Sigmoid colon (tissue), 7 donors: Measurements from ENCODE around the gene CELSR2. TPM values are rescaled to one million over a fixed set of nuclear protein-coding genes. Genes with fewer than 3 reads are reported as not detected.

Experiments used
- DNase-seq: peaks from one replicate; pipeline ENCODE4 v3.0.0-alpha.2; 2019
- H3K27ac ChIP-seq, 4 donors: fragments of 200-600 bp; sonication (generic); one replicate each; pipeline ENCODE4 v1.5.1; 2016 to 2019; ENCODE audit warnings: mild to moderate bottlenecking in 1 of 4
- H3K27me3 ChIP-seq, 3 donors: fragments of 200-600 bp; sonication (generic); one replicate each; pipeline ENCODE4 v1.5.1; 2019; ENCODE audit warnings: mild to moderate bottlenecking in 1 of 3
- H3K36me3 ChIP-seq, 4 donors: fragments of 200-600 bp; sonication (generic); one replicate each; pipeline ENCODE4 v1.5.1; 2016 to 2019
- H3K4me1 ChIP-seq, 4 donors: fragments of 200-600 bp; sonication (generic); one replicate each; pipeline ENCODE4 v1.5.1; 2017 to 2019
- H3K4me3 ChIP-seq, 4 donors: fragments of 200-600 bp; sonication (generic); one replicate each; pipeline ENCODE4 v1.5.1; 2017 to 2019; ENCODE audit warnings: mild to moderate bottlenecking in 2 of 4, moderate library complexity in 1 of 4
- H3K9me3 ChIP-seq, 4 donors: fragments of 200-600 bp in 3 of 4; sonication (generic) in 3 of 4; one replicate each; pipeline versions ENCODE4 v1.5.1 to v1.6.1; 2013 to 2019
- EP300 ChIP-seq, 4 donors: sonication (generic); formaldehyde crosslinking; IDR thresholded peaks; one replicate each; pipeline ENCODE4 v1.6.1; 2017; ENCODE audit warnings: antibody characterized with exemption in 4 of 4
- POLR2A ChIP-seq, 2 donors: fragments of 450-650 bp; IDR thresholded peaks; one replicate each; pipeline ENCODE4 v1.6.1; 2016; ENCODE audit warnings: antibody characterized with exemption in 2 of 2, mild to moderate bottlenecking in 2 of 2, moderate library complexity in 2 of 2
- POLR2AphosphoS5 ChIP-seq, 4 donors: sonication (generic); formaldehyde crosslinking; IDR thresholded peaks; one replicate each; pipeline ENCODE4 v1.6.1; 2017; ENCODE audit warnings: antibody characterized with exemption in 4 of 4
- WGBS, 2 donors: extraction: QIAGEN DNeasy Blood & Tissue Kit; methylation state at CpG; one replicate each; pipeline ENCODE4 v1.1.7; 2013; 5-methylcytosine and 5-hydroxymethylcytosine counted together
- intact Hi-C: fragments of 100-400 bp; cut with DNase I; formaldehyde crosslinking; loops from one replicate; pipeline ENCODE4 v1.15.1; 2023
- polyA plus RNA-seq, 3 donors: library from polyadenylated mRNA; stranded (reverse); fragments of 200-250 nt; gene quantifications; one replicate each; pipeline ENCODE4 v1.2.3, GENCODE V29; 2013
- total RNA-seq, 4 donors: library from RNA; depleted of rRNA; stranded (reverse); fragments of >200 nt; gene quantifications; one replicate each; pipeline ENCODE4 v1.1.0, GENCODE V29; 2016
- TF ChIP-seq, protein P1 (sequence below), 4 experiments: fragments of 450-650 bp in 3 of 4; fragments of 200-600 bp in 1 of 4; IDR thresholded peaks; one replicate each; pipeline ENCODE4 v1.5.1; 2016 to 2019; ENCODE audit warnings: antibody characterized with exemption in 4 of 4, mild to moderate bottlenecking in 3 of 4, moderate library complexity in 2 of 4
- donor health status: healthy with polysubstance abuse.
- donor health status: Bipolar disorder and iron deficiency.
- donor health status: healthy.

The CELSR2 gene
- total and polyA plus RNA-seq, 7 donors = under 0.01 to 10.8 (median 3.6) TPM

DNA sequence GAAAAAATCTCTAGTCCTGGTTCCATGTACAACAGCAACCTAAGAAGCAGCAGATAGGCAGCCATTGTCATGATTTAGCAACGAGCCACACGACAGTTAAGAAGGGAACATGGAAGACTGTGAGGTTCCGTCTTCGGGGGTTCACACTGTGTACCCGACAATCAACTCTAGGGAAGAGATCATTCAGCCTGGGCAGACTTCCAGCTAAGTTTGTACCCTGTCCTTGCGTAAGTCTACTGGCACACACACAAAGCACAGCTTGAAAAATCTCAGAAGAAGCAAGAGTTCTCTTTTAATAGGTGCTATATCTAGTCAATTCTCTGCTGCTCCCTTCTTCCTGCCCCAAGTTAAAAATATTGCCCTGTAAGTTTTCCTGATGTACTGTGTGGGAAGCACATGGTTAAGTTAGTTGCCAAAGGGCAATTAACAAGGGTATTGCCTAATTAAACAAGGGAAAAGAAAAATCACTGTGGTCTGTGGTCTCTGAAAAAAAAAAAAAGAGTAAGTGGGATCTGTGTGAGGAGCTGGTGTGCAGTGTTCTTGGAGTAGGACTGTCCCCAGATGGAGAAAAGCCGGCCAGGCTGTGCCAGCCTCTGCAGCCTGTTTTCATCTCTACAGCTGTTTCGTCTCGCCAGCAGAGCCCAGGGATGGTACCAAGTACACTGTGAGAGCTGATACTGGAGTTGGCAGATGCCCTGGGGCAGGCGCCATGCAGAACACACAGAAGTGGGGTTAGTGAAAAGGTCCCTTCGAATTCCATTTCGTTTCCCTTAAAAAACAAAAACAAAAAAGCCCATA is 63.8 kb downstream of the CELSR2 start:
- no peak overlapping the region for H3K4me3 ChIP-seq
- 82 to 85% methylated on average over 12 of the region's 12 CpGs for WGBS, 2 donors
- TF ChIP-seq POLR2A (IDR thresholded peaks at IDR 0.05) (no peak), POLR2AphosphoS5 (IDR thresholded peaks at IDR 0.05) (no peak), EP300 (IDR thresholded peaks at IDR 0.05) (no peak)
- TF ChIP-seq, protein P1, sequence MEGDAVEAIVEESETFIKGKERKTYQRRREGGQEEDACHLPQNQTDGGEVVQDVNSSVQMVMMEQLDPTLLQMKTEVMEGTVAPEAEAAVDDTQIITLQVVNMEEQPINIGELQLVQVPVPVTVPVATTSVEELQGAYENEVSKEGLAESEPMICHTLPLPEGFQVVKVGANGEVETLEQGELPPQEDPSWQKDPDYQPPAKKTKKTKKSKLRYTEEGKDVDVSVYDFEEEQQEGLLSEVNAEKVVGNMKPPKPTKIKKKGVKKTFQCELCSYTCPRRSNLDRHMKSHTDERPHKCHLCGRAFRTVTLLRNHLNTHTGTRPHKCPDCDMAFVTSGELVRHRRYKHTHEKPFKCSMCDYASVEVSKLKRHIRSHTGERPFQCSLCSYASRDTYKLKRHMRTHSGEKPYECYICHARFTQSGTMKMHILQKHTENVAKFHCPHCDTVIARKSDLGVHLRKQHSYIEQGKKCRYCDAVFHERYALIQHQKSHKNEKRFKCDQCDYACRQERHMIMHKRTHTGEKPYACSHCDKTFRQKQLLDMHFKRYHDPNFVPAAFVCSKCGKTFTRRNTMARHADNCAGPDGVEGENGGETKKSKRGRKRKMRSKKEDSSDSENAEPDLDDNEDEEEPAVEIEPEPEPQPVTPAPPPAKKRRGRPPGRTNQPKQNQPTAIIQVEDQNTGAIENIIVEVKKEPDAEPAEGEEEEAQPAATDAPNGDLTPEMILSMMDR (IDR thresholded peaks at IDR 0.05) = no peak
- no peaks in the 10 kb centered on the region for H3K27me3 ChIP-seq
- H3K4me1 ChIP-seq = no peaks in the 10 kb centered on the region
- H3K9me3 ChIP-seq = no peaks in the 10 kb centered on the region
- intact Hi-C loops = no loop called here
- DNase-seq = peak; percentile 62
- peaks cover 13 to 61% (median 39%) of the 10 kb centered on the region in 4 donors for H3K36me3 ChIP-seq
- H3K27ac ChIP-seq = no peak overlapping the region

DNA sequence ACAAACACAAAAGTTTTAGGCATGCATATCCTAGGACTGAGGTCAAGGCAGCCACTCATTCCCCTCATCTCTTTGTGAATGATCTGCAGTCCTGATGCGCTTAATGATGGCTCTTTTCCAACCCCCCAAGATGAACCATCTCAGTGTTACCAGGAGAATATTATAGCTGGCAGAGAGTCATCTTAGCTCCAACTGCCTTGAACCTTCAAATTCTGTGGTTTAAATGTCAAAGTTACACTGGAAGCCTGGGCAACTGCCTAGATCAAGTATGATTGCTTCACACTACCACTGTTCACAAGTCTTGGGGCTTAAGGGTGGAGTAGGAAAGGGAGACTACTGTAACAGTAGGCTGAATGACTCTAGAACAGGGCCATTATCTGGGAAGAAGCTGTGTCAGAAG is 65.5 kb downstream of the CELSR2 start:
- Histone ChIP-seq H3K27me3 (no peaks in the 10 kb centered on the region), H3K4me3 (no peak overlapping the region), H3K27ac (no peak overlapping the region), H3K4me1 (no peaks in the 10 kb centered on the region), H3K9me3 (no peaks in the 10 kb centered on the region), H3K36me3 (peaks cover 20 to 78% (median 53%) of the 10 kb centered on the region in 4 donors)
- 96% methylated on average over 1 of the region's 1 CpG for WGBS, 2 donors
- intact Hi-C loops = no loop called here
- DNase-seq = no peak
- TF ChIP-seq EP300 (IDR thresholded peaks at IDR 0.05) = no peak
- TF ChIP-seq POLR2A (IDR thresholded peaks at IDR 0.05) = no peak
- TF ChIP-seq, protein P1 (IDR thresholded peaks at IDR 0.05) = no peak
- TF ChIP-seq POLR2AphosphoS5 (IDR thresholded peaks at IDR 0.05) = no peak

DNA sequence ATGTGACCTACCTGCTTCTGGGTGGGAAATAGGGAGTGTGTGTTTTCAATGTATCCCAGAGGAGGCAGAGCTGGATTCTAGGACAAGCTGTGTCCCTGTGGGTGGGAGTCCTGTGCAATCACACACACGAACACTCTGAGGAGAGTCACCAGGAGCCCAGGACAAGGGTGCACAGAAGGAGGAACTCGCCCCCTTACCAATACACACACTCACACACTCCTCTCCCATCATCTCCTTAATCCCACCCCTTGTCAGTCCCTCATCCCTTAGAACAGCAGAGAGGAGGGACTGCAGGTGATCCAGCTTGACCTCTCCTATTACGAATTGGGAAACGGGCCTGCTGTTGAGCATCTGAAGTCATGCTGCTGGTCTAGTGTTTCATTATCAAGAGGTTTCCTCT is 65.9 kb downstream of the CELSR2 start:
- Histone ChIP-seq H3K27me3 (no peaks in the 10 kb centered on the region), H3K4me3 (no peak overlapping the region), H3K27ac (no peak overlapping the region), H3K36me3 (peaks cover 21 to 82% (median 58%) of the 10 kb centered on the region in 4 donors), H3K9me3 (no peaks in the 10 kb centered on the region), H3K4me1 (no peaks in the 10 kb centered on the region)
- 93 to 96% methylated on average over 4 of the region's 4 CpGs for WGBS, 2 donors
- DNase-seq = no peak
- intact Hi-C loops = no loop called here
- TF ChIP-seq POLR2AphosphoS5 (IDR thresholded peaks at IDR 0.05) (no peak), POLR2A (IDR thresholded peaks at IDR 0.05) (no peak), EP300 (IDR thresholded peaks at IDR 0.05) (no peak)
- TF ChIP-seq, protein P1 (IDR thresholded peaks at IDR 0.05) = no peak

DNA sequence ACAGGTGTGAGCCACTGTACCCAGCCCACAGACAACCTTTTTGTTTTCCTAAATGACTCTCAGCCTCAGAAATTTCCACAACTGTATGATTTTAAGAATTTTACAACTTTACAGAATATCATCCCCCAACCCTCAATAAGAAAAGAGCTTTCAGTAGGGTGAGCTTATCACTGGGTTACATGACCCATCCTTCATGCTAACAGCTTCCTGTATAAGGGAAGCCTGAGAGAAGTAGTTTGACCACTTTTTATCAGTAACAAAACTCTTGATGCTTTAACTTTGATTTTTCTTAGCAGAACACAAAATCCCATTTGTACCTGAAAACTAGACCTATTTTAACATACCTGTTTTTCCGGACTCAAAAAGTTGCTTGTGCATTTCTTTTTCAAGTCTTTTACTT is 67.2 kb downstream of the CELSR2 start:
- no peak overlapping the region for H3K4me3 ChIP-seq
- intact Hi-C loops = no loop called here
- DNase-seq = no peak
- H3K27ac ChIP-seq = no peak overlapping the region
- TF ChIP-seq, protein P1 (IDR thresholded peaks at IDR 0.05) = no peak
- TF ChIP-seq POLR2A (IDR thresholded peaks at IDR 0.05) = no peak
- no peak for TF ChIP-seq EP300 (IDR thresholded peaks at IDR 0.05)
- TF ChIP-seq POLR2AphosphoS5 (IDR thresholded peaks at IDR 0.05) = no peak
- no peaks in the 10 kb centered on the region for H3K27me3 ChIP-seq
- no peaks in the 10 kb centered on the region for H3K9me3 ChIP-seq
- peaks cover 27 to 94% (median 68%) of the 10 kb centered on the region in 4 donors for H3K36me3 ChIP-seq
- no peaks in the 10 kb centered on the region for H3K4me1 ChIP-seq
- WGBS, 2 donors = 94 to 98% methylated on average over 1 of the region's 1 CpG
